Hippocampal formation (tissue), 2 donors: ENCODE results near the gene C10orf67.
A peak's percentile ranks its signal among the peaks of the same experiment; 100 is the strongest.
"Not testable (repeated sequence)": the region's sequence is repeated elsewhere in the genome, so short reads cannot be mapped to it uniquely, and the experiment has no call there.

ENCODE experiments used
- DNase-seq, 2 donors: peaks; one replicate each; lab custom pipeline; 2025; lab: John Stamatoyannopoulos, UW

Gene C10orf67

DNA sequence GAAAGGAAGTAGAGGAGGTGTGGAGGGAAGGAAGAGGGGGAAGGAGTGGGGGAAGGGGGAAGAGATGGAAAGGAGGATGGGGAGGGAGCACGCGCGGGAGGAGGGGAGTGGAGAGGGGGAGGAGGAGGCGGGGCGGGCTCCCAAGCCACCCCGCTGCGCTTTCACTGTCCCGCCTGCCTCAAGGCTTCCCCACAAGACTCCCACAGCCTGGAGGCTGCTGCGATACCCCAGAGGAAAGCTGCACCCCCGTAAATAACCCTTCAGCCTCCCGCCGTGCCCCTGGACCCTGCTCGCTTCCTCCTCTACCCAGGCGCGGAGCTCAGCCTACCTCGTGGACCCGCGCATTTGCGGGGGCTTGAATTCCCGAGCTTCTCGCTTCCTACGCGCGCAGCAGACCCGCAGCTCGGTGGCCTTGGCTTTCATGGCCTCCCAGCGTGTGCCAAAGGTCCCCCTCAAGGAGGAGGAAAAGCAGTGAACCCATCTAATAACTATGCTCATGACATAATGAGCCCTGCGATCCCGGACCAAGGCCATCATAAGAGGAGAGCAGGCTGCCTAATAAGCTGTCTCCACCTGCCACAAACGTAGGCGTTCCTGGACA, at the start of gene C10orf67:
C10orf67 (minus strand) TSS at position 557 of the 601 bp plus-strand sequence; CDS start at position 534, 23 bp downstream.
- DNase-seq: peak; percentile 18 to 64

DNA sequence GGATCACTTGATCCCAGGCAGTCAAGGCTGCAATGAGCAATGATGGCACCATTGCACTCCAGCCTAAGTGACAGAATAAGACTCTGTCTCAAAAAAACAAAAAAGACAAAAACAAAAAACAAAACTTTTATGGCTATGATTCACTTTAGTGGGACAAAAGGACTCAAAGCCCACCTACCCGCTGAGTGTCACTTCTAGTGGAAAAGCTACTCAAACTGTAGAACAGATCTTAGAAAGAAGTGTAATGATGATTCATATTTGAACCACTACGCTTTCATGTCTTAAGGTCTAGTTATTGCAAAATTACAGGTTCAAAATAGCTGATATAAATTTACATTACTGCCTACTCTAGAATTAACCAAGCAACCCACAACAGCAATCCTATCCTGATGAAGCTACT, 47.2 kb upstream of the C10orf67 start:
- no peak for DNase-seq

GRCh38 chr10:23390809-23391208, 46.2 kb upstream of the C10orf67 start:
- DNase-seq: no peak

GRCh38 chr10:23390408-23390807, 45.8 kb upstream of the C10orf67 start:
- not testable (repeated sequence) for DNase-seq

GRCh38 chr10:23387516-23387915, 42.9 kb upstream of the C10orf67 start:
- not testable (repeated sequence) for DNase-seq

DNA sequence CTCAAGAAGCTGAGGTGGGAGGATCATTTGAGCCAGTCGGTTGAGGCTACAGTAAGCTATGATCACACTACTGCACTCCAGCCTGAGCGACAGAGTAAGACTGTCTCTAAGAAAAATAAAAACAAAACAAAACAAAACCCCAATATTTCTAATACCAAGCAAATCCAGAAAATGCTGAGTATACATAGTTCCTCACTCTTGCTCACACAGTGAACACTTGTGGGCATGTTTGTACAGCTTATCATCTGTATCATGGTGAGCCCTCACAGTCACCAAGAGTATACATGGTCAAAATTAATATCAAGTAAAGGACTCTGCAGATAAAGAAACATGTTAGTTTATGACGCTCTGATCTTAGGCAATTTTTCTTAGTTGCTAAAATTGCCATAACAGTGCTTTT, 41.5 kb upstream of the C10orf67 start:
- DNase-seq: no peak

DNA sequence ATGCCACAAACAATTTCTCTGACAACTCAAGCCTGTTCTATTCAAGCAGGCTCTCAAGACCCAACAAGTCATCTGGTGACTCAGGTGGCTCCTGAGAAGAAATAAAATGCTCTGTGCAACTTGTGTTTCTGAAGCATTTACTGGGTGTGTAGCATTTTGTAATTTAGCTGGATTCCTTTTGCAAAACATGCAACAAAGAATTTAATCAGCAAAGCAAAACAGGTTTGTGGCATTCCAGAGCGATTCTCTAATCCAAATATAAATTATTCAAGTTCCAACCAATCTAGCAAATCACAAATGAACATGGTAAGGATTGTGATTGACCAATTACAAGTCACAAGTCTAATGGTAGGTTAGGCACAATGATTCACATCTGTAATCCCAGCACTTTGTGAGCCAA, 39.8 kb upstream of the C10orf67 start:
- no peak for DNase-seq

GRCh38 chr10:23383637-23384036, 39.0 kb upstream of the C10orf67 start:
- no peak for DNase-seq

DNA sequence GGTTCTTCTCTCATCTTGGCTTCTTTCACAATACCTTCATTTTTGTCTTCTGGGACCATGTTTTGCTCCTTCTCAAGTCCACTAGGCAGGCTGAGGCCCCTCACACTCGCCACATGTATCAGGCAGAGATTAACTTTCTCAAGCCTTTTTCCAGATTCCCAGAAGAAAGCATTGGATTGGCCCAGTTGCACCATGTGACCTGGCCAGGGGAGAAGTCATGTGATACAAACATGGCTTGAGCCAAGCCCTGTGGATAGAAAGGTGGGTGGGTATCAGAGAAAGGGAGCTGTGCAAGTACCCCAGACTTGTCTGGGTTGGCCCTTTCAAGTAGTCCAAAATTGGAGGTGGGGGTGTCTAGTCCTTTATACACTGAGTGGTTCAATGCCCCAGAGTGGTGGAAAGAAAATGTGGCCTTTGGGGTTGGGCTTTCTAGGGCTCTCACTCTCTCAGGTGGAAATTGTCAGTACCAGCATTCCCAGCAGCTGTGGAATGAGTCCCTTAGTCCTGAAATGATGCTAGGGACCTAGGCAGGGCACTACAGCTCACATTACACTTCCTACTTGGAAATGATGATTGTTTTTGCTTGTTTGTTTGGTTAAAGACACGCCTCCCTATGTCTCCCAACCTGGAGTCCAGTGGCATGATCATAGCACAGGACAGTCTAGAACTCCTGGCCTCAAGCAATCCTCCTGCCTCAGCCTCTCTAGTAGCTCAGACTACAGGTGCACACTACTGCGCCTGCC, 36.9 kb upstream of the C10orf67 start:
- no peak for DNase-seq

GRCh38 chr10:23379686-23380085, 35.1 kb upstream of the C10orf67 start:
- no peak for DNase-seq

DNA sequence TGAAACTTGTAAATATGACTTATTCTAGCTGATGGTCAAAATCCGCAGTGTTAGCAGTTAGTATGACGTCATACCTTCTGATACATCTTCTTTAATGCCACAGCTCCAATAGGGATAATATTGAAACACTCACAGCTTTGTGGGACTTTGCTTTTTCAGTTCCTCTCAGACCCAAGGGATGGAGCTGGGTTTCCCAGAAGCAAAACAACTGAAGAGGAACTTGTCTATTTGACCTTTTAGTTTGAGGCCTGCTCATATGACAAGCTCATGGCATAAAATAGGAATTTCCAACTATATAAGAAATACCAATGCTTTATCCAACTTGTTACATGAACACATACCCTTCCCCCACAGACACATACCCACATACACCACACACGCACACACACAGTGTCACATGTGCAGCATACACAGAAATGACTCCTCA, 31.6 kb upstream of the C10orf67 start:
- DNase-seq: no peak

- DNase-seq: no peak
These were observed 30.8 kb upstream of the C10orf67 start for GRCh38 chr10:23375366-23375765.

DNA sequence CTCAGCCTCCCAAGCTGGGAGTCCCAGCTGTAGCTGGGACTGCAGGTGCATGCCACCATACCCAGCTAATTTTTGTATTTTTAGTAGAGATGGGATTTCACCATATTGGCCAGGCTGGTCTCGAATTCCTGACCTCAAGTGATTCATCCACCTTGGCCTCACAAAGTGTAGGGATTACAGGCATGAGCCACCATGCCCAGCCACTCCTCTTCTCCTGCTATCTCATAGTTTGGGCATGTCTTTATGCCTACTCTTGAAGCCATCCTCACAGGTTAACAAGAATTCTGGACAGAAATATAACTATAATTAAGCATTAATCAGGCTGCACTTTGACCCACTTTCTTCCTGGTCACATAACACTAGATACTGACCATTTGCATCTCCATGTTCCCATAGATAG, 28.6 kb upstream of the C10orf67 start:
- DNase-seq: no peak

- DNase-seq: no peak
These were observed 26.5 kb upstream of the C10orf67 start for GRCh38 chr10:23371073-23371472.

DNA sequence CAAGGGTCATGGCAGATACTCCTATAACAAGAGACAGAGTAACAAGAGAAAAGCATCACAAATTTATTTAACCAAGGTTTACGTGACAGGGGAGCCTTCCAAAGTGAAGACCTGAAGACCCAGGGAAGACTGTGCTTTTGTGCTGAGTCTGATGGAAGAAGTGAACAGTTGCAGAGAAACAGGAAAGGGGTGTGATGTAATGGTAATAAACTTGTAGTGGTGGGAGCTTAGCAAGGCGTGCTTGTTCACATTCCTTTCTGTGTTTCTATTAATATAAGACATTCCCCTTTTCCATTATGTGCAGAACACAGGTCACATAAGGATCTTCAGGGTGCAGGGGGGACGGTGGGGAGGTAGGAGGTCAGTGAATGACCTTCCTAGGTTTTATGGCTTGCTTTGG, 25.5 kb upstream of the C10orf67 start:
- DNase-seq: no peak

DNA sequence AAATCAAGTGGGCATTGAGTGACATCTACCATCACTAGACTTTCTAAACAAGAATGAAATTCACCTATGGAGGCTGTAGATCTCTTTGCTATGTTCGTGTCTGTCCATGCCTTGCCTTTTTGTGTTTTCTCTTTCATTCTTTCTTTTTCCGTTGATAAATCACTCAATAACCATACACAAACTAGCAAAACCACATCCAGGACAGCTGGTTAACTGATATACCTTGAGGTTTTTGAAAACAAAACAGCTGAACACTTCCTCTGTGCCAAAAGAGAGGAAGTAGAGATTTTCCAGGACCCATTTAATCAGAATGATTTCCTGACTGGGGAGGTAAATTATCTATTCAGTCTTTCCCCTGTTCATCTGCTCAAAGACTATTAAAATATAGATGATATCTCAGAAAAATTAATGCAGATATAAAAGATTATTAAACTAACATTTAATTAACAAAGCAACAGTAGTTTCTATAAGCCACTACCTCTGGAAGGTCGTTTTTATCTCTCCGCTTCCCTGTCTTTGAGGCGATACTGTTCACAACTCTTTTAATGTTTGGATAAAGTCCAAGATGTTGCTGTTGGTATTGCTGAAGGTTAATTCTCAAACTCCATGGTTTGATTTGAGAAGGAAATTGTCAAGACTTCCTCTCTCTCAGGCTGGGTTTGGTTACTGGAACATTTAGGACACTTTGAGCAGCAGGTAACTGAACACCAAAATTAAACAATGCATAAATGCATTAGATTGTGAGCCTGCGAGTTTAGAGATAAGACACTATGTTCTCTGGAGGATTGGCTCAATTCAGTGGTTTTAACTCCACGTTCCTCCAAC, 24.4 kb upstream of the C10orf67 start:
- no peak for DNase-seq

- DNase-seq: no peak
These were observed 23.4 kb upstream of the C10orf67 start for GRCh38 chr10:23367896-23368595.

GRCh38 chr10:23365417-23366030, 20.9 kb upstream of the C10orf67 start:
- DNase-seq: not testable (repeated sequence)

DNA sequence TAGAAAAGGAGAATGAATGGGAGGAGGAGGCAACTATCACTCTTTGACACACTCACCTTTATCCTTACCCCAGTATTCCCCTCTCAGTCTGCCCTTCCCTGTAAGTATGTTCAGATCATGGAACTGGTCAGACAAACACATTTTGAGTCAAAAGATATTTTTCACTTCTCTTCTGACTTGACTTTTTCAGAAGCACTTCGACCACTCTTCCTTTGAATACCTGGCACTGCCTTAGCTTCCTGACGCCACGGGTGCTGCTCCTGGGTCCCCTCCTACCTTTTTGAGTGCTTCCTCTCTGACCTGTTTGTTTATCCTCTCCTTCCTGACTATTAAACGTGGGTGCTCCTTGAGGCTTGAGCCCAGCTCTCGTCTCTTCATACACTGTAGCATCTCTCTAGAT, 19.8 kb upstream of the C10orf67 start:
- no peak for DNase-seq

GRCh38 chr10:23363793-23364135, 19.2 kb upstream of the C10orf67 start:
- DNase-seq: no peak

DNA sequence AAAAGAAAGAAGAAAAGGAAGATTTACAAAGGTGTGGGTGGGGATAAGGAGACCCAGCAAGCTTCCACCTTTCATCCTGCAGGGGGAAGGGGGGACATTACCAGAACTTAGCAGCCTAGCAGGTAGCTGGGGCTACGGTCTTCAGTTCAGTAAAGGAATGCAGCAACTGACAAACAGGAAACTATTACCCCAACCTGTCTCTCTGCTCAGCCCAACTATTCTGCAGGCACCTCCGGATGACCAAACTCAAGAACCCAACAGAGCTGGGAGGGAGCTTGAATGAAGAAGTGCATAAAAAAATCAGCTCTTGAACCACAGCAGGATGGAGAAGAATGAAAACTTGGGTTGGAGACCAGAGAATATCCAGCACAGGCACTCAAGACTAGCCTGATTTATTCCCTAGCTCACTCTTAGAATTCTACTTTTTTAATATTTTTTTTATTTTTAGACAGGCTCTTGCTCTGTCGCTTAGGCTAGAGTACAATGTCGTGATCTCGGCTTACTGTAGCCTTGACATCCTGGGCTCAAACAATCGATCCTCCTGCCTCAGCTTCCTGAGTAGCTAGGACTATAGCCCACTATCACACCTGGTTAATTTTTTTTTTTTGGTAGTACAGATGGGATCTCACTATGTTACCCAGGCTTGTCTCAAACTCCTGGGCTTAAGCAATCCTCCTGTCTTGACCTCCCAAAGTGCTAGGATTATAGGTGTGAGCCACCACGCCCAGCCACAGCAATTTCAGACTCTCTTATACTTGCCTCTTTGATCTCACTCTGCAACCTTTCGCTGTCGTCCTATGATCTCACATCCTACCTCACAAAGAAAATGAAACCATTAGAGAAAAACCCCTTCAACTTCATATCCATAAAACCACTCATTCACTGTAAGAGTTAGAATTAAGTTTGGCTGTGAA, 18.5 kb upstream of the C10orf67 start:
- DNase-seq: no peak
